Measurements from ENCODE around the gene PPARD.

DNA sequence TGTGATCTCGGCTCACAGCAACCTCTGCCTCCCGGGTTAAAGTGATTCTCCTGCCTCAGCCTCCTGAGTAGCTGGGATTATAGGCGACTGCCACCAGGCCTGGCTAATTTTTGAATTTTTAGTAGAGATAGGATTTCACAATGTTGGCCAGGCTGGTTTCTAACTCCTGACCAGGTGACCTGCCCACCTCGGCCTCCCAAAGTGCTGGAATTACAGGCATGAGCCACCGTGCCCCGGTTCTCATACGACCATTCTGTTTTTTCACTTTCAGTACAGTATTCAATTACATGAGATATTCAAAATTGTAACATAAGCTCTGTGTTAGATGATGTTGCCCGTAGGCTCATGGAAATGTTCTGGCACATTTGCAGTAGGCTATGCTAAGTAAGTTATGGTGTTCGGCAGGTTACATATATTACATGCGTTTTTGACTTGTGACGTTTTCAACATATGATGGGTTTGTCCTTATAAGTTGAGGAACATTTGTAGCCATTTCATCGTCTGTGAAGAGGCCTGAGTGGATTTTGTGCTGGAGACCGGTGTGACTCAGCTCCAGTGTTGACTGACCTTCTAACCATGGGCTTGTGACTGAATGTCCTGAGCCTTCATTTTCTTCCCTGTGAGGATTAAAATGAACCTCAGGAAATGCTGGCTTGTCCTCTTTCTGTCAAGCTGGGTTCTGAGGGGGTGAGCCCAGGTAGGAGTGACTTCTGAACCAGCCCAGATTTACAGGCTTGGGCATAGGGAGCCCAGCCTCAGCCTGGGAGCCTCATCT is 12.2 kb downstream of the PPARD start:
- TF ChIP-seq, protein P1, sequence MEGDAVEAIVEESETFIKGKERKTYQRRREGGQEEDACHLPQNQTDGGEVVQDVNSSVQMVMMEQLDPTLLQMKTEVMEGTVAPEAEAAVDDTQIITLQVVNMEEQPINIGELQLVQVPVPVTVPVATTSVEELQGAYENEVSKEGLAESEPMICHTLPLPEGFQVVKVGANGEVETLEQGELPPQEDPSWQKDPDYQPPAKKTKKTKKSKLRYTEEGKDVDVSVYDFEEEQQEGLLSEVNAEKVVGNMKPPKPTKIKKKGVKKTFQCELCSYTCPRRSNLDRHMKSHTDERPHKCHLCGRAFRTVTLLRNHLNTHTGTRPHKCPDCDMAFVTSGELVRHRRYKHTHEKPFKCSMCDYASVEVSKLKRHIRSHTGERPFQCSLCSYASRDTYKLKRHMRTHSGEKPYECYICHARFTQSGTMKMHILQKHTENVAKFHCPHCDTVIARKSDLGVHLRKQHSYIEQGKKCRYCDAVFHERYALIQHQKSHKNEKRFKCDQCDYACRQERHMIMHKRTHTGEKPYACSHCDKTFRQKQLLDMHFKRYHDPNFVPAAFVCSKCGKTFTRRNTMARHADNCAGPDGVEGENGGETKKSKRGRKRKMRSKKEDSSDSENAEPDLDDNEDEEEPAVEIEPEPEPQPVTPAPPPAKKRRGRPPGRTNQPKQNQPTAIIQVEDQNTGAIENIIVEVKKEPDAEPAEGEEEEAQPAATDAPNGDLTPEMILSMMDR (IDR thresholded peaks at IDR 0.05) = no peak
- no peak for TF ChIP-seq POLR2A (IDR thresholded peaks at IDR 0.05)

All from thyroid gland (tissue), 4 donors.